ENCODE data around the gene PPM1H. TPM values are rescaled to one million over a fixed set of nuclear protein-coding genes. Genes with fewer than 3 reads are reported as not detected.

The PPM1H gene
- total and polyA plus RNA-seq, 10 of the 15 experiments (the other 5 are each of a cell fraction or from before 2014, with no cell fraction given): 0.11 to 0.83 (median 0.49) TPM

GRCh38 chr12:62854024-62854423, 80.9 kb downstream of the PPM1H start (continued):
- TF ChIP-seq HSF1 (IDR thresholded peaks at IDR 0.05; ENCODE audit: low read depth, low read length) (no peak), NFXL1 (IDR thresholded peaks at IDR 0.05; ENCODE audit: borderline replicate concordance) (no peak)

DNA sequence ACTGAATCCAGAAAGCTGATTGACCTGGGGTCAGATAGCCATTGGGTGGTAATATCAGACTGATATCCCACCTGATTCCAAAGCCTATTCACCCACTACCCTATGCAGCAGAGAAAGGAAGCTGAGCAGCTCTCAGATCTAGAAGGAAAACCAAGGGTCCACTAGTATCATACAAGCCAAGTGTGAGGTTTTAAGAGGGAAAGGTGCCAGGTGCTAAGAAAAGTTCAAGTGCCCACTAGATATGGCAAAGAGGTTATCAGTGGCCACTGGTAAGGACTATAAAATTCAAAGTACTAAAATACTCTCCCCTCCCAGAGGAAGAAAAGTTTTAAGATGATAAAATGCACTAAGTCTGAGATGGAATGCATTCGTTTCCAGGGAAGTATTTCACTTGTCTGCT, 85.6 kb downstream of the PPM1H start:
- Histone ChIP-seq H4K20me1 (ENCODE audit: control insufficient read depth, insufficient read depth) (no peaks in the 10 kb centered on the region), H3K4me1 (ENCODE audit: control insufficient read depth, insufficient read depth, low read length) (no peaks in the 10 kb centered on the region), H3K27ac (ENCODE audit: control insufficient read depth, insufficient read depth) (no peak overlapping the region), H3K27me3 (replicated peaks in 1 of 2; ENCODE audit: control insufficient read depth in 2 of 2, insufficient read depth in 2 of 2, low read length in 1 of 2) (no peaks in the 10 kb centered on the region), H3K9me3 (replicated peaks; ENCODE audit: control insufficient read depth, insufficient read depth, low read length) (no peaks in the 10 kb centered on the region; the same call in 2 of the 3 replicates), H2AFZ (ENCODE audit: control insufficient read depth, low read depth, low read length) (no peak overlapping the region), H3K36me3 (ENCODE audit: control insufficient read depth in 2 of 2, insufficient read depth in 2 of 2, low read length in 1 of 2) (no peaks in the 10 kb centered on the region), H3K4me2 (ENCODE audit: control insufficient read depth, insufficient read depth) (no peak overlapping the region), H3K9ac (ENCODE audit: control insufficient read depth, insufficient read depth, low read length) (no peak overlapping the region), H3K79me2 (ENCODE audit: control insufficient read depth, insufficient read depth, low read length) (no peaks in the 10 kb centered on the region), H3K4me3 (no peak overlapping the region)
- 0% methylated on average over 1 of the region's 1 CpG for WGBS (ENCODE audit: insufficient coverage, insufficient replicate concordance, low lambda C conversion rate, missing lambda C conversion rate)
- no TSS peak for BruUV-seq (replicated peaks)
- no peak for TF ChIP-seq IKZF1 (conservative IDR thresholded peaks at IDR 0.05)
- no peak for TF ChIP-seq SRF (IDR thresholded peaks at IDR 0.05; ENCODE audit: low read depth in 2 of 2, low read length in 2 of 2)
- ChIA-PET CTCF (no interaction called here), POLR2A (no interaction called here), SMC1A (ENCODE audit: uncharacterized antibody, unreplicated experiment) (no interaction called here), RAD21 (ENCODE audit: unreplicated experiment) (no interaction called here)
- intact Hi-C loops (cut with micrococcal nuclease; ENCODE audit: unreplicated experiment): no loop called here
- no peak for ATAC-seq
- in situ Hi-C loops (cut with MboI): no loop called here
- FAIRE-seq: no peak
- DNase-seq (ENCODE audit: low read depth, low spot score): no peak

DNA sequence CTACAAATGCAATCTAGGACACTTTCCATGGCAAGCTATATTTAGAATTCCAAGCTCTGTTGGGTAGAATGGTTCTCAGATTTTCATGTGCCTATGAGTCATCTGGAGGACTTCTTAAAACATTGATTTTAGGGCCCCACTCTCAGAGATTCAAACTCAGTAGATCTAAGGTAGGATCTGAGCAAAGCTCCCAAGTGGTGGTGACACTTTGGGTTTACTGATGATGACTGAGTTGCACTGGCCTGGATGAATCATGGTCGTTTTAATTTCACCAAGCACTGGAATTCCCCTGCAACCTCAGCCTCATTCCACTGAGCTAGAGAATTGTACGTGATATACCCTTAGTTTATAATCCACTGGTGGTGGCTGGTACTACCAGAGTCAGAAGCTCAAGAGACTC, 86.5 kb downstream of the PPM1H start:
- H4K20me1 ChIP-seq (ENCODE audit: control insufficient read depth, insufficient read depth): no peaks in the 10 kb centered on the region
- no peaks in the 10 kb centered on the region for H3K4me1 ChIP-seq (ENCODE audit: control insufficient read depth, insufficient read depth, low read length)
- no peak overlapping the region for H3K9ac ChIP-seq (ENCODE audit: control insufficient read depth, insufficient read depth, low read length)
- no peak for TF ChIP-seq ZNF687 (IDR thresholded peaks at IDR 0.05)
- no peak for TF ChIP-seq NFIC (IDR thresholded peaks at IDR 0.05; ENCODE audit: low read depth, low read length)
- H3K4me2 ChIP-seq (ENCODE audit: control insufficient read depth, insufficient read depth): no peak overlapping the region
- no peak overlapping the region for H3K4me3 ChIP-seq
- peak; percentile 3 for DNase-seq (ENCODE audit: low read depth, low spot score)
- BruUV-seq (replicated peaks): no TSS peak
- no peak for FAIRE-seq
- H2AFZ ChIP-seq (ENCODE audit: control insufficient read depth, low read depth, low read length): no peak overlapping the region
- in situ Hi-C loops (cut with MboI): no loop called here
- ChIA-PET POLR2A (interaction anchor here (1.1 kb wide), 1 partner anchor 14 kb away, joined by 4 read pairs; no protein-coding TSS in a partner anchor), CTCF (interaction anchor here (0.6 kb wide), 1 partner anchor 138 kb away, joined by 4 read pairs; no protein-coding TSS in a partner anchor), SMC1A (ENCODE audit: uncharacterized antibody, unreplicated experiment) (interaction anchor here (1.3 kb wide), 1 partner anchor 14 kb away, joined by 4 read pairs; no protein-coding TSS in a partner anchor), RAD21 (ENCODE audit: unreplicated experiment) (no interaction called here)
- H3K79me2 ChIP-seq (ENCODE audit: control insufficient read depth, insufficient read depth, low read length): no peaks in the 10 kb centered on the region
- H3K36me3 ChIP-seq (ENCODE audit: control insufficient read depth in 2 of 2, insufficient read depth in 2 of 2, low read length in 1 of 2): no peaks in the 10 kb centered on the region
- intact Hi-C loops (cut with micrococcal nuclease; ENCODE audit: unreplicated experiment): no loop called here
- WGBS (ENCODE audit: insufficient coverage, insufficient replicate concordance, low lambda C conversion rate, missing lambda C conversion rate): 19% methylated on average over 2 of the region's 2 CpGs
- H3K9me3 ChIP-seq (replicated peaks; ENCODE audit: control insufficient read depth, insufficient read depth, low read length): no peaks in the 10 kb centered on the region; the same call in 2 of the 3 replicates
- H3K27me3 ChIP-seq (replicated peaks in 1 of 2; ENCODE audit: control insufficient read depth in 2 of 2, insufficient read depth in 2 of 2, low read length in 1 of 2): no peaks in the 10 kb centered on the region
- ATAC-seq: peak; percentile 69
- H3K27ac ChIP-seq (ENCODE audit: control insufficient read depth, insufficient read depth): no peak overlapping the region

All from GM12878 (cell line).